Stimulated activated naive CD8-positive, alpha-beta T cell treated with anti-CD3 and anti-CD28 coated beads, Interleukin-15, Interleukin-2, amounts not matched to agents 100 ng/mL and 50 ng/mL, for 24 hours (primary cell): Measurements from ENCODE around the gene NDUFC2.
"Not testable (repeated sequence)": the region's sequence is repeated elsewhere in the genome, so short reads cannot be mapped to it uniquely, and the experiment has no call there.

Source experiments
- H3K27ac Mint-ChIP-seq: one replicate; pipeline ENCODE4 v1.8.0; 2021; ENCODE audit warnings: mild to moderate bottlenecking, mixed read lengths
- H3K27me3 Mint-ChIP-seq: one replicate; pipeline ENCODE4 v1.8.0; 2021; ENCODE audit warnings: mixed read lengths
- H3K36me3 Mint-ChIP-seq: one replicate; pipeline ENCODE4 v1.8.0; 2021; ENCODE audit warnings: low read depth, mixed read lengths
- H3K4me1 Mint-ChIP-seq: one replicate; pipeline ENCODE4 v1.8.0; 2021; ENCODE audit warnings: low read depth, mixed read lengths
- H3K4me3 Mint-ChIP-seq: one replicate; pipeline ENCODE4 v1.8.0; 2021; ENCODE audit warnings: mild to moderate bottlenecking, mixed read lengths
- H3K9me3 Mint-ChIP-seq: one replicate; pipeline ENCODE4 v1.8.0; 2021; ENCODE audit warnings: mixed read lengths

Gene NDUFC2

GRCh38 chr11:78034623-78035022 is 45.0 kb downstream of the NDUFC2 start:
- Mint-ChIP-seq H3K27me3 (no peaks in the 10 kb centered on the region), H3K27ac (no peak overlapping the region), H3K4me1 (peaks cover 4% of the 10 kb centered on the region), H3K9me3 (no peaks in the 10 kb centered on the region), H3K4me3 (no peak overlapping the region), H3K36me3 (no peaks in the 10 kb centered on the region)

- no peaks in the 10 kb centered on the region for H3K9me3 Mint-ChIP-seq
- H3K36me3 Mint-ChIP-seq = no peaks in the 10 kb centered on the region
- no peak overlapping the region for H3K4me3 Mint-ChIP-seq
- no peaks in the 10 kb centered on the region for H3K27me3 Mint-ChIP-seq
- H3K27ac Mint-ChIP-seq = no peak overlapping the region
- H3K4me1 Mint-ChIP-seq = no peaks in the 10 kb centered on the region
Measured at GRCh38 chr11:78033040-78033439, 46.6 kb downstream of the NDUFC2 start.

GRCh38 chr11:78032090-78032489 is 47.6 kb downstream of the NDUFC2 start:
- Mint-ChIP-seq H3K4me3 (no peak overlapping the region), H3K27me3 (no peaks in the 10 kb centered on the region), H3K9me3 (peaks cover 4% of the 10 kb centered on the region), H3K36me3 (no peaks in the 10 kb centered on the region), H3K4me1 (no peaks in the 10 kb centered on the region), H3K27ac (no peak overlapping the region)

- H3K4me1 Mint-ChIP-seq = no peaks in the 10 kb centered on the region
- H3K4me3 Mint-ChIP-seq = no peak overlapping the region
- H3K27ac Mint-ChIP-seq = no peak overlapping the region
- H3K36me3 Mint-ChIP-seq = no peaks in the 10 kb centered on the region
- no peaks in the 10 kb centered on the region for H3K27me3 Mint-ChIP-seq
- H3K9me3 Mint-ChIP-seq = peaks cover 4% of the 10 kb centered on the region
Measured at GRCh38 chr11:78031629-78032028, 48.0 kb downstream of the NDUFC2 start.

- Mint-ChIP-seq H3K9me3 (peaks cover 4% of the 10 kb centered on the region), H3K36me3 (no peaks in the 10 kb centered on the region), H3K27me3 (no peaks in the 10 kb centered on the region), H3K27ac (no peak overlapping the region), H3K4me3 (no peak overlapping the region), H3K4me1 (no peaks in the 10 kb centered on the region)
Measured at GRCh38 chr11:78030429-78031325, 49.0 kb downstream of the NDUFC2 start.

- H3K4me3 Mint-ChIP-seq, H3K9me3 Mint-ChIP-seq, H3K27me3 Mint-ChIP-seq, H3K4me1 Mint-ChIP-seq, H3K36me3 Mint-ChIP-seq, H3K27ac Mint-ChIP-seq: not testable (repeated sequence)
Measured at GRCh38 chr11:78028423-78028822, 51.2 kb downstream of the NDUFC2 start.

- peaks cover 1% of the 10 kb centered on the region for H3K4me1 Mint-ChIP-seq
- peaks cover 4% of the 10 kb centered on the region for H3K9me3 Mint-ChIP-seq
- peaks cover 11% of the 10 kb centered on the region for H3K27me3 Mint-ChIP-seq
- no peak overlapping the region for H3K27ac Mint-ChIP-seq
- H3K36me3 Mint-ChIP-seq = no peaks in the 10 kb centered on the region
- no peak overlapping the region for H3K4me3 Mint-ChIP-seq
Measured at GRCh38 chr11:78027759-78028158, 51.9 kb downstream of the NDUFC2 start.

GRCh38 chr11:78025378-78025777 is 54.3 kb downstream of the NDUFC2 start:
- Mint-ChIP-seq H3K4me1 (peaks cover 3% of the 10 kb centered on the region), H3K4me3 (no peak overlapping the region), H3K27ac (no peak overlapping the region), H3K36me3 (no peaks in the 10 kb centered on the region), H3K9me3 (peaks cover 4% of the 10 kb centered on the region), H3K27me3 (peaks cover 24% of the 10 kb centered on the region)

- Mint-ChIP-seq H3K27ac (no peak overlapping the region), H3K36me3 (no peaks in the 10 kb centered on the region), H3K27me3 (peaks cover 24% of the 10 kb centered on the region), H3K4me3 (no peak overlapping the region), H3K4me1 (peaks cover 3% of the 10 kb centered on the region), H3K9me3 (peaks cover 4% of the 10 kb centered on the region)
Measured at GRCh38 chr11:78023426-78023825, 56.2 kb downstream of the NDUFC2 start.

GRCh38 chr11:78022397-78023396 is 57.0 kb downstream of the NDUFC2 start, which contains the start of gene KCTD14:
Gene KCTD14, minus strand, starts transcription at chr11:78023276. Its CDS starts 27 bp downstream, at chr11:78023249.
- no peak within 1 kb of the TSS for H3K4me3 Mint-ChIP-seq
- H3K4me1 Mint-ChIP-seq = peaks cover 3% of the 10 kb centered on the region

GRCh38 chr11:78021611-78022010 is 58.1 kb downstream of the NDUFC2 start:
- Mint-ChIP-seq H3K9me3 (no peaks in the 10 kb centered on the region), H3K27ac (no peak overlapping the region)

More at GRCh38 chr11:78022397-78023396, 57.0 kb downstream of the NDUFC2 start, which contains the start of gene KCTD14:
- H3K9me3 Mint-ChIP-seq = peaks cover 2% of the 10 kb centered on the region
- no peaks in the 10 kb centered on the region for H3K36me3 Mint-ChIP-seq
- no peak within 1 kb of the TSS for H3K27ac Mint-ChIP-seq
- peaks cover 24% of the 10 kb centered on the region for H3K27me3 Mint-ChIP-seq

GRCh38 chr11:78020246-78020645 is 59.4 kb downstream of the NDUFC2 start:
- peaks cover 3% of the 10 kb centered on the region for H3K4me1 Mint-ChIP-seq
- no peaks in the 10 kb centered on the region for H3K9me3 Mint-ChIP-seq
- no peak overlapping the region for H3K27ac Mint-ChIP-seq
- no peaks in the 10 kb centered on the region for H3K36me3 Mint-ChIP-seq
- no peak overlapping the region for H3K4me3 Mint-ChIP-seq
- H3K27me3 Mint-ChIP-seq = peaks cover 30% of the 10 kb centered on the region

More at GRCh38 chr11:78021611-78022010, 58.1 kb downstream of the NDUFC2 start:
- H3K4me3 Mint-ChIP-seq = no peak overlapping the region
- peaks cover 3% of the 10 kb centered on the region for H3K4me1 Mint-ChIP-seq
- H3K27me3 Mint-ChIP-seq = peaks cover 24% of the 10 kb centered on the region
- H3K36me3 Mint-ChIP-seq = no peaks in the 10 kb centered on the region

GRCh38 chr11:78019808-78020207 is 59.9 kb downstream of the NDUFC2 start:
- H3K9me3 Mint-ChIP-seq = no peaks in the 10 kb centered on the region
- H3K27me3 Mint-ChIP-seq = peaks cover 33% of the 10 kb centered on the region
- H3K4me1 Mint-ChIP-seq = peaks cover 3% of the 10 kb centered on the region
- no peaks in the 10 kb centered on the region for H3K36me3 Mint-ChIP-seq
- no peak overlapping the region for H3K4me3 Mint-ChIP-seq
- H3K27ac Mint-ChIP-seq = no peak overlapping the region
